GM19025 (cell line): ENCODE results near the gene DUOX1.
"Not testable (repeated sequence)": the region's sequence is repeated elsewhere in the genome, so short reads cannot be mapped to it uniquely, and the experiment has no call there.

Experiments
- ATAC-seq: cut with Tn5 transposase; IDR thresholded peaks from one replicate; pipeline ENCODE4 v1.9.1; 2021; ENCODE audit warnings: mild to moderate bottlenecking, low read depth, moderate library complexity; ENCODE audit not compliant: unreplicated experiment

Gene DUOX1

DNA sequence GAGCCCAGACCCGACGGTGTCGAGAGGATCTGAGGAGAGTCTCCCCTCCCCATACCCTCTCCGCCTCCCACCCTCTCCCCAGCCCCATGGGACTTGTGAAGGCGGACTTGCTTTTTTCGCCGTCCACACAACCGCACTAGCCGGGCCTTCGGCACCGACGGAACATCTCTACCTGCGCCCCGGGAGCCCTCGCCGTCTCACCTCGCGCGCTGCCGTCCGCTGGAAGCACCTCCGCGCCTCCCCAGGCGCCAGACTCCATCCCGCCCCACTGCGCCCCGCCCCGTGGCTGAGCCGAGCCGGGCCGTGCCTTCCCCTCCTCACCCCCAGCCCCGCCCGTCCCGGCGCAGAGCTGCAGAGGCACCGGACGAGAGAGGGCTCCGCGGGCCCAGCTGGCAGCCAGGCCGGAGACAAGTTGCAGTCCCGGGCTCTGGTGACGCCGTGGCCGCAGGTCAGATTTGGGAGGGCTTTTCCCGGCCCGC, at the start of gene DUOX1, which contains the start of gene DUOXA1:
DUOX1 (plus strand) TSS at position 344 of the 479 bp plus-strand sequence. CDS start 1,973 bp downstream, outside the sequence.
DUOXA1 (minus strand) TSS at position 229 of the 479 bp plus-strand sequence. CDS start 6,865 bp downstream, outside the sequence.
- ATAC-seq, result no peak

DNA sequence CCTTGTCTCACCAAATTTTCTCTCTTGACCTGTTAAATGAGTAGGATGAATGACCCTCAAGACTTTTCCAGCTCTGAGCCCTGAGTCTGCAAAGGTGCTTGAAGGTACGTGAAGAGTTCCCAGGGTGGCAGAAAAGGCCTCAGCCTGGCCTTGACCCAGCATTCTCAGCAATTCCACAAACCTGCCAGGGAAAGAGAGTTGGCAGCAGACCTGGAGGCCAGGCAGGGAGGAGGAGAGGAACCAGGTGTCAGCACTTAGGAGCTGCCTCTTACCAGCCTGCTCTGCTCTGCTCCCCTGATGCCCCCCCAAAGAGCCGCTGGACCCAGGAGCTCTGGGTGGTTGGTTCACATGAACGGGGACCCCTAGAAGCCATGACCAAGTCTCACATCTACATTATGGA, 49.2 kb upstream of the DUOX1 start:
- ATAC-seq, result not testable (repeated sequence)

DNA sequence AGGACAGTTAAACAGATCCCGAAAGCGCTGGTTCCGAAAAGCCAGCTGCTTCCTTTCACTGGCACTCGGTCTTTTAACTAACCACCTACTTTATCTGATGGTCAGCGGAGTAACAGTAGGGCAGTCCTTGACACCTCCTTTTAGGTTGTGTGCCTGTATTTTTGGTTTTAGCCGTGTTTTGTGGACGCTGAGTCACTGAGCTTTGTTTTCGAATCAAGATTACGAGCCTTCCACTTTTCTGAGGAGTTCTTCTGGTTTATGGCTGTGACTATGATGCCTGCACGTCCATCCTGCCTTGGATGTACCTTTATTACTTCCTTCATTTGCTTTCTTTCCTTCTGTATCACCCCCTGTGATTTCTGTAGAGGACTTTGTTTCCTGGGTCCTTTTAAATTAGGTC, 47.4 kb upstream of the DUOX1 start:
- ATAC-seq, result not testable (repeated sequence)

DNA sequence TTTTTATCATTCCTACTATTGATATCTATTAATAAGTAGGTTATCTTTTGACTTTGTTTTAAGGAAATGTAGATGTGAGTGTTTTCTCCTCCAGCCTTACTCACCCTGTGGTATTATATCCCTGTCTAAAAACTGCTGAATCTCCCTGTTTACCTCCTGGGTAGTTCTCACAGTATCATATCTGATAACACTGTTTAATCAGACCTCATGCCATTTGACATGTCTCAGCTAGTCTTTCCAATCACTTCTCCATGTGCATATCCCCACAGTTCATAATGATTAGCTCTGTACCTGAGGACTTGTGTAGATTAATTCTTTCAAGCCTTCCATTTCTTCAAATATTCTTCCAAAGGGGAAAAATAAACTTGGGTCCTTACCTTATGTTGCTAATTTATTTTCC, 46.6 kb upstream of the DUOX1 start:
- no peak for ATAC-seq

DNA sequence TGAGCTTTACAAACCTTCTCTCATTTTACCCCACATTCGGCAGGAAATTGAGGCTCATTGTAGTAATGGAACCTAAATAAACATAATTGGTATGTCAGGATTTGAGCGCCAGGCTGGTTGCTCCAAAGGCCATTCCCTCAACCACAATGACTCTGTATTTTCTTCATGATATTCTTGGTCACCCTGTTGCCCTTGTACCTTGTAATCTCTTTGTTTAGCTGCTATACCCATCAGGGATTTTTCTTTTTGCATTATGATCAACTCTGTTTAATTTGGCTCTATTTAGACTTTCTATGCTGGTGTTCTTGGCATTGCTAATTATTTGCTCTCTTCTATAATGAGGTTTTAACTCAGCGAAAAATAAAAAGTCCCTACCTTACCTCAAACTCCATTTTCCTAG, 45.6 kb upstream of the DUOX1 start:
- ATAC-seq, result no peak

- ATAC-seq, result no peak
These were observed 42.3 kb upstream of the DUOX1 start for GRCh38 chr15:45087513-45087912.

DNA sequence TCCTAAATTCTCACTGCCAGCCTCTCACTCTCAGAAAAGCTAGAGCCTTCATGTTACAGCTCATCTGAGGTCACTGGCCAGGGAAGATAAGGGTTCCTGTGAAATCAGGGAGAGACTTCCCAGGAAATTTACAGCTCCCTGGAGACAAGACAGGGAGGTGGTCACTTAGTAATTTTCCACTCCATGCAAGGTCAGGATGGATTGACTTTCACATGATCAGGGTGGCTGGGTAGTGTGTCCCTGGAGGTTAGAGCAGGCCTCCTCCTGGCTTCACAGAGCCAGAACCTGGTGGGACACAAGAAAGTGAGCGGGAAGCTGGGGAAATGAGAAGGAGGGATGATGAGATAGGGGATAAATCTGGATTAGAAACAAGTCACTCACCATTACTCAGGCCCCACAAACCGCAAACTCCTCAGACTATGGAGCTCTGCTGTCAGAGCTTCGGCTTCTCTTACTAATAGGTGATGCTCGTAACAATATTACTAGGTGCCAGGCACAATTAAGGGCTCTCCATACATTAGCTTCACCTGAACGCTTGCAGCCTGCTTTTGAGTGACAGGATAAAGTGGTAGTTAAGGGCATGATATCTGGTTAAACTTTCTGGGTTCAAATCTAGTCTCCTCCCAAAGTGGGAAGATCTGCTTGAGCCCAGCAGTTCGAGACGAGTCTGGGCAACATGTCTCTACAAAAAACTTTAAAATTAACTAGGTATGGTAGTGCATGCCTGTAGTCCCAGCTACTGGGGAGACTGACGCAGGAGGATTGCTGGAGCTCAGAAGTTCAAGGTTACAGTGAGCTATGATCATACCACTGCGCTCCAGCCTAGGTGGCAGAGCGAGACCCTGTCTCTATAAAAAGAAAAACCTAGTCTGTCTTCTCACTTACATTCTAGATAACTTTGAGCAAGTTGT, 40.7 kb upstream of the DUOX1 start:
- ATAC-seq, result no peak

DNA sequence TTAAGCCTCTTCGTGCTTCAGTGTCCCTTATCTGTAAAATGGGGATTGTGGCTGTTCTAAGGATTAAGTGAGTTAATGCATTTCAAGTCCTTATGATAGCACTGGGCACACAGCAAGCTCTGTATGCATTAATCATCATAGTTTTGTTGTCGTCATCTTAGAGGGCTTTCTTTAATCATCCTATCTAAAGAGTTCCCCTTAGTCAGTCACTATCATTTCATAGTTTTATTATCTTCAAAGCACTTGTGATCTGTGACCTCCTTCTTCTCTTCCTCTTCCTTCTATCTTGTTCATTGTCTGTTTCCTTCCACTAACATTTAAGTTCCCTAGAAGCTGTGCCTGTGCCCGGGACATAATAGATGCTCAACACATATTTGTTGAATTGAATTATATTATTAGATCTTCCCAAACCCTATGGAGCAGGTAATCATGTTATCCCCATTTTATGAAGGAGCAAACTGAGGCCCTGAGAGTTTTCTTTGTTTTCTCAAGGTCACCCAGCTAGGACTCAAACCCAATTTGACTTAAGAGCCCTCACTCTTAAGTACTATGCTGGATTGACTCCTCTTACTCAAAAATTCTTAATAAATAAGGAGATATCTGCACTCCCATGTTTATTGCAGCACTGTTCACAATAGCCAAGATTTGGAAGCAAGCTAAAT, 40.0 kb upstream of the DUOX1 start:
- ATAC-seq, result no peak

GRCh38 chr15:45091161-45091560, 38.6 kb upstream of the DUOX1 start:
- no peak for ATAC-seq

GRCh38 chr15:45091576-45091975, 38.2 kb upstream of the DUOX1 start:
- no peak for ATAC-seq

DNA sequence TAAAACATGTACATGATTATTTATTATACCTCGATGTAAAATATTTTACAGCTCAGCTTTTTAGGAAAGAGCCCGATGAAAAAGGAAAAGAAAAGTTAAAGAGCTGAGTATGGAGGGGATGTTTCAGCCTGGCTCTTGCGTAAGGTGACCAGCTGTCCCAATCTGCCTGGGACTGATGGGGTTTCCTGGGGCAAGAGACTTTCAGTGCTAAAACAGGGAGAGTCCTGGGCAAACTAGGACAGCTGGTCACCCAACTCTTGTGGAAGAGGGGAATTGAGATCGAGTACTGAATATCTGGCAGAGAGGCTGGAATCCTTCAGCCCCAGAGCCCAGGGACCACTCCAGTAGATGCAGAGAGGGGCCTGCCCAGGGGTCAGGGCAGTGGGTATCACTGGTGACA, 36.8 kb upstream of the DUOX1 start:
- no peak for ATAC-seq

DNA sequence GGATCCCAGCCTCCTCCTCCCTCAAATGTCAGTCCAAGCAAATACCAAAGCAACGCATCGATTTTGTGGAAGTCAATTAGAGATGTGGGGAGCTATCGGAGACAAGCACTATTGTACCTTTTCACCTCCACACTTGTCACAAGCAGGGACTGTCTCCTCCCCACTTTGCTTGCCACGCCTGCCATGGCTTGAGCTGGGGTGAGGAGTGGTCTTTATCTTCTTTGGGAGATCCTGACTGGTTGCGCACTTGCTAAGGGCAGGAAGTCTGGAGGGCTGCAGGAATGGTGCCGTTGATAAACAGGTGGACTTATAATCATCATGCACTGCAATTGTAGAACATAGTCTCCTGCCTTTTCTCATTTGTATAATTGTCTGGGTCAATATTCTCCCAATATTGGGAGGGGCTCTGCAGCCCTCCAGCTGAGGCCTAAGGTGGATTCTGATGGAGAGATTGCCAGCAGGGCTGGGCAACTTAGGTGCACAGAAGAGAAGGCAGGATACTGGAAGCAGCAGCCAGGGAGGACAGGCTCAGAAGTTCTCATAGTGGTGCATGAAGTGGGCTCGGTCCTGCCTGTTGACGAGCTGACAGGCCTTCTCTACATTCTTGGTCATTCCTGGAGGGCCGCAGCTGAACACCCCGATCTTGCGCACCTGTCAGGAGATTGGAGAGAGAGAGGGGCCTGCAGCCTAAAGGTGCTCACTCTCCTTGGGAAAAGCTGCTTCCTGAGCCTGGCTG, 36.0 kb upstream of the DUOX1 start:
- no peak for ATAC-seq

DNA sequence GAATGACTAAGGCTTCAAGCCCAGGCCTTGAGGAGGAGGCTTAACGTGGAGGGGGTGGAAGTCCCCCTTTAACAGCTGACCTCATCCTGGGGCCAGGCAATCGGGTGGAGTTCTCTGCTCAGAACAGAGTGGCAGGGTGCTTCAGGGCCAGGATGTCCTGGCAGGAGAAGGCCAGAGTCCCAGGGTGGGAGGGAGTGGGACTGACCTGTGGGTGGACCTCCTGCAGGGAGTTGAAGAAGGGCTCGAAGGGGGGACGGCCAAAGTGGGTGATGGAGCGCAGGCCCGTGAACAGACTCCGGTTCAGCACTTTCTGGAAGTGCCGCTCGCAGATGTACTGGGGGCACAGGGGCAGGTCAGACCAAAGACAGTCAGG, 35.5 kb upstream of the DUOX1 start:
- ATAC-seq, result no peak

DNA sequence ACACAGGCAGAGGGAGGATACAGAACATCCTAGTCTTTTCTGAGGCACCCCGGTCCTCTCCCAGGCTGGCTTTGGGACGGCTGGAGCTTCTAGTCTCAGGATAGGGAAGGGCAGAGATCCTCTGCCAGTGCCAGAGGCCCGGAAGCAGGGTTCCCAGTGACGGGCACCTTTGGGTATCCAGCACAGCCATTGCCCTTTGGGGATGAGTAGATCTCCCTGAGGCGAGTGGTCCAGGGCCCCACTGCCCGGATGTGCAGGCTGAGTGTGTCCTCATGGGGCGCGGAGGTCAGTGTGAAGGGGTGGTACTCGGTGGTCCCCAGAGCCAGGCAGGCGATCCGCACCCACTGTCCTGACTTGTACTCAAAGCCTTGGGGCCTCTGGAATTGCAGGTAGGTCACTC, 34.1 kb upstream of the DUOX1 start:
- ATAC-seq, result no peak

- ATAC-seq, result no peak
These were observed 32.3 kb upstream of the DUOX1 start for GRCh38 chr15:45097466-45097865.

DNA sequence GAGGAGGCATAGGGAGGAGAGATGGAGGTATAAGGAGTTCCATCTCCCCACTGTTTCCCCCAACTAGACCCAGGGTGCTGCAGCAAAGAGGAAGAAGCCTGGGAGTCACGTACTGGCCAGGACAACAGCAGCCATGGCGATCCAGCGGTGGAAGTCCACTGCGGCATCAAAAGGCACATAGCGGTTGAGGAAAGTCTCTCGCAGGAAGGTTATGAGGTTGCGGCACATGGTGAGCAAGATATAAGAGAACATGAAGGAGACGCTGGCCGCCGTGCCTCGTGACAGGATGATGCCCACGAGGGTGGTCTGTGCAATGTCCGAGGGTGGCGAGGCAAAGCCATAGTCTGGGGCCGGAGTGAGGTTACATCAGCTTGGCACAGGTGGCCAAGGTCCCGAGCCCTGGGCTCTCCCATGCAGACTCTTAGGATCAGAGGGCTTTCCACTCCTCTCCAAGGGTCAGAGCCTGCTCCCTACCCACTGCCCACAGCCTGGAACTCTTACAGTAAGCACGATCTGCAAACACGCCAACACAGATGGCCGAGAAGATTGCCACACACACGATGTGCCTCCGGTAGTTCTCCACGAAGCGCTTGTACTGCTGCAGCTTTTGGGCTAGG, 30.1 kb upstream of the DUOX1 start:
- no peak for ATAC-seq

- ATAC-seq, result no peak
These were observed 28.7 kb upstream of the DUOX1 start for GRCh38 chr15:45100884-45101625.

DNA sequence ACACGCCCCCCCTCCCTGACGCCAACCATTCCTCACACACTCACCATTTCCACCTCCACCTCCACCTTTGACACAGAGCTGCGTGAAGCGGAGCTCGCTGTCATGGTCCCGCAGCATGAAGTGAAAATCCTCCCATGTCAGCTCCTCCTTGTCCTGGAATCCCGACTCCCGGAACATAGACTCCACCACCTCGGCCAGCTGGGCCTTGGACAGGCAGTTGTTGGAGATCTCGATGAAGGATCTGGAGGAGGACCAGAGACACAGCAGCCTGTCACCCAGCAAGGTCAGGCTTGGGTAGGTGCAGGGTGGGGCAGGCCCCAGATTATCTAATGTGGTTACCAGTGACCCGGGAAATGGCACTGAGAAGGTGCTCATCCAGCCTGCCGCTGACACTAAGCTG, 28.0 kb upstream of the DUOX1 start:
- ATAC-seq, result no peak

- no peak for ATAC-seq
These were observed 27.6 kb upstream of the DUOX1 start for GRCh38 chr15:45102226-45102625.

- ATAC-seq, result not testable (repeated sequence)
These were observed 25.6 kb upstream of the DUOX1 start for GRCh38 chr15:45104170-45104569.
